H1 (cell line): Measurements from ENCODE around the gene BNC2. TPM values are rescaled to one million over a fixed set of nuclear protein-coding genes. Genes with fewer than 3 reads are reported as not detected.

Experiments
- CTCF ChIA-PET: fragments of 300-600 bp; sonication (Branson Sonifier 250); formaldehyde crosslinking; loops from one replicate; lab custom pipeline; 2021; ENCODE audit not compliant: partially characterized antibody; lab: Charles Lee
- POLR2A ChIA-PET: fragments of 300-600 bp; sonication (Branson Sonifier 250); formaldehyde crosslinking; loops from one replicate; lab custom pipeline; 2021; ENCODE audit warnings: inconsistent platforms; ENCODE audit not compliant: partially characterized antibody; lab: Charles Lee
- DNase-seq, 2 experiments: peaks; one replicate each; pipeline versions ENCODE4 v3.0.0 to v3.0.0-alpha.2; 2010 to 2022; ENCODE audit warnings: low spot score in 2 of 2, low read depth in 1 of 2, mixed read lengths in 1 of 2
- FAIRE-seq: peaks from 2 replicates; lab custom pipeline; 2011; peaks lifted over from hg19 to GRCh38; lab: Jason Lieb, UNC
- H2AFZ ChIP-seq: 2 replicates; pipeline ENCODE4 v1.8.1; 2012; ENCODE audit warnings: low read length, inconsistent platforms
- H2AK5ac ChIP-seq: 2 replicates; pipeline ENCODE4 v1.6.1; 2013; ENCODE audit warnings: low read depth, low read length
- H2BK120ac ChIP-seq: replicated peaks from 2 replicates; pipeline ENCODE3; 2013; ENCODE audit warnings: low read depth, low read length, inconsistent platforms
- H2BK12ac ChIP-seq: 2 replicates; pipeline ENCODE4 v1.6.1; 2013; ENCODE audit warnings: low read depth, low read length
- H2BK15ac ChIP-seq: 2 replicates; pipeline ENCODE4 v1.6.1; 2013; ENCODE audit warnings: low read length
- H2BK20ac ChIP-seq: 2 replicates; pipeline ENCODE4 v1.6.1; 2013; ENCODE audit warnings: low read length
- H2BK5ac ChIP-seq: 2 replicates; pipeline ENCODE4 v1.6.1; 2013; ENCODE audit warnings: low read depth, low read length
- H3K14ac ChIP-seq: 2 replicates; pipeline ENCODE4 v1.6.1; 2013; ENCODE audit warnings: inconsistent platforms; ENCODE audit not compliant: insufficient read length
- H3K18ac ChIP-seq: 2 replicates; pipeline ENCODE4 v1.6.1; 2013; ENCODE audit warnings: low read length; ENCODE audit errors: extremely low read depth
- H3K23ac ChIP-seq: 2 replicates; pipeline ENCODE4 v1.6.1; 2013; ENCODE audit warnings: inconsistent platforms; ENCODE audit not compliant: insufficient read length
- H3K23me2 ChIP-seq: 2 replicates; pipeline ENCODE4 v1.6.1; 2013; ENCODE audit warnings: low read depth, low read length
- H3K27ac ChIP-seq: 2 replicates; pipeline ENCODE4 v1.6.1; 2011; ENCODE audit warnings: low read depth, low read length, inconsistent platforms
- H3K27me3 ChIP-seq, 4 experiments: replicated peaks in 1 of 4; 1 replicate in 1 of 4; 2 replicates in 3 of 4; pipeline versions ENCODE4 v1.6.1 to v1.8.1; 2011 to 2013; ENCODE audit warnings: low read length in 3 of 4, mild to moderate bottlenecking in 3 of 4, inconsistent platforms in 2 of 4, mixed read lengths in 2 of 4, moderate library complexity in 1 of 4; ENCODE audit not compliant: control insufficient read depth in 3 of 4, insufficient read depth in 3 of 4; ENCODE audit errors: extremely low read depth in 1 of 4
- H3K36me3 ChIP-seq, 4 experiments: 2 replicates each; pipeline versions ENCODE4 v1.6.1 to v1.8.1; 2011 to 2013; ENCODE audit warnings: mild to moderate bottlenecking in 4 of 4, low read length in 3 of 4, moderate library complexity in 2 of 4, control low read depth in 1 of 4, inconsistent platforms in 1 of 4; ENCODE audit not compliant: insufficient read depth in 4 of 4, control insufficient read depth in 2 of 4
- H3K4ac ChIP-seq: replicated peaks from 2 replicates; pipeline ENCODE3; 2013; ENCODE audit warnings: low read length, low read depth, mixed read lengths, inconsistent platforms; ENCODE audit not compliant: insufficient read length
- H3K4me1 ChIP-seq, 4 experiments: replicated peaks in 1 of 4; 1 replicate in 1 of 4; 2 replicates in 3 of 4; pipeline versions ENCODE4 v1.6.1 to v1.8.1; 2011 to 2013; ENCODE audit warnings: low read length in 3 of 4, inconsistent platforms in 2 of 4, mixed read lengths in 1 of 4; ENCODE audit not compliant: insufficient read depth in 4 of 4, control insufficient read depth in 3 of 4
- H3K4me2 ChIP-seq, 2 experiments: 2 replicates each; pipeline versions ENCODE4 v1.6.1 to v1.8.1; 2011 to 2013; ENCODE audit warnings: low read depth in 2 of 2, low read length in 2 of 2, control low read depth in 1 of 2, inconsistent platforms in 1 of 2, mild to moderate bottlenecking in 1 of 2; ENCODE audit not compliant: insufficient read depth in 1 of 2
- H3K4me3 ChIP-seq, 4 experiments: fragments of 200-600, 300-600 bp in 1 of 4; sonication (generic), shearing (Covaris generic), sonication (Bioruptor Twin) in 1 of 4; 2 replicates each; pipeline versions ENCODE4 v1.5.1 to v1.8.1; 2011 to 2016; ENCODE audit warnings: low read length in 4 of 4, low read depth in 3 of 4, control low read depth in 2 of 4, inconsistent platforms in 2 of 4, mild to moderate bottlenecking in 2 of 4, mixed read lengths in 1 of 4, moderate library complexity in 1 of 4; ENCODE audit not compliant: insufficient read depth in 2 of 4; ENCODE audit errors: extremely low read depth in 1 of 4
- H3K56ac ChIP-seq: replicated peaks from 2 replicates; pipeline ENCODE3; 2013; ENCODE audit warnings: low read depth, mild to moderate bottlenecking, mixed read lengths, low read length, inconsistent platforms; ENCODE audit not compliant: insufficient read length
- H3K79me1 ChIP-seq: 2 replicates; pipeline ENCODE4 v1.6.1; 2013; ENCODE audit warnings: low read depth, low read length, control low read depth
- H3K79me2 ChIP-seq, 2 experiments: 2 replicates each; pipeline versions ENCODE4 v1.6.1 to v1.8.1; 2012 to 2013; ENCODE audit warnings: low read length in 2 of 2, mild to moderate bottlenecking in 2 of 2, inconsistent platforms in 1 of 2; ENCODE audit not compliant: insufficient read depth in 2 of 2, control insufficient read depth in 1 of 2
- H3K9ac ChIP-seq, 4 experiments: replicated peaks in 1 of 4; 1 replicate in 1 of 4; 2 replicates in 3 of 4; pipeline versions ENCODE4 v1.6.1 to v1.8.1; 2011 to 2013; ENCODE audit warnings: low read depth in 3 of 4, low read length in 3 of 4, control low read depth in 2 of 4, mild to moderate bottlenecking in 2 of 4, moderate library complexity in 2 of 4, inconsistent platforms in 1 of 4; ENCODE audit errors: extremely low read depth in 1 of 4
- H3K9me3 ChIP-seq, 2 experiments: 2 replicates each; pipeline versions ENCODE4 v1.6.1 to v1.8.1; 2012 to 2013; ENCODE audit warnings: mild to moderate bottlenecking in 2 of 2, moderate library complexity in 2 of 2, control low read depth in 1 of 2, inconsistent platforms in 1 of 2, low read depth in 1 of 2, low read length in 1 of 2, mixed read lengths in 1 of 2; ENCODE audit not compliant: insufficient read depth in 2 of 2
- H4K20me1 ChIP-seq, 2 experiments: replicated peaks in 1 of 2; 2 replicates each; pipeline versions ENCODE3 to v1.8.1; 2011 to 2013; ENCODE audit warnings: inconsistent platforms in 2 of 2, low read length in 2 of 2, mild to moderate bottlenecking in 1 of 2; ENCODE audit not compliant: insufficient read depth in 2 of 2, control insufficient read depth in 1 of 2
- H4K5ac ChIP-seq: 2 replicates; pipeline ENCODE4 v1.6.1; 2013; ENCODE audit warnings: low read length, low read depth, mixed read lengths, inconsistent platforms; ENCODE audit not compliant: insufficient read length
- H4K8ac ChIP-seq: 2 replicates; pipeline ENCODE4 v1.8.0; 2013; ENCODE audit warnings: mild to moderate bottlenecking, moderate library complexity, low read length, inconsistent platforms; ENCODE audit not compliant: insufficient read depth; ENCODE audit errors: extremely low read depth
- H4K91ac ChIP-seq: replicated peaks from 2 replicates; pipeline ENCODE3; 2013; ENCODE audit warnings: low read length, mixed read lengths, inconsistent platforms; ENCODE audit not compliant: insufficient read length
- BCL11A ChIP-seq, 2 experiments: IDR thresholded peaks; one replicate each; pipeline ENCODE4 v1.6.1; 2011; ENCODE audit warnings: low read depth in 2 of 2, low read length in 2 of 2, mild to moderate bottlenecking in 2 of 2
- CBX5 ChIP-seq: fragments of 300-800, 300-1000 bp; sonication (generic); IDR thresholded peaks from 2 replicates; pipeline ENCODE4 v1.7.1; 2016; ENCODE audit warnings: antibody characterized with exemption, low read length, low read depth
- EZH2 ChIP-seq: fragments of 200-600 bp; sonication (generic); IDR thresholded peaks from 2 replicates; pipeline ENCODE4 v1.7.1; 2012; ENCODE audit warnings: low read depth, mild to moderate bottlenecking, moderate library complexity, low read length, inconsistent platforms; ENCODE audit not compliant: severe bottlenecking
- KDM4A ChIP-seq: IDR thresholded peaks from one replicate; pipeline ENCODE4 v1.7.1; 2012; ENCODE audit warnings: low read depth, mild to moderate bottlenecking, moderate library complexity, low read length, inconsistent platforms; ENCODE audit not compliant: severe bottlenecking
- MAFK ChIP-seq: IDR thresholded peaks from 2 replicates; pipeline ENCODE4 v1.6.1; 2012; ENCODE audit warnings: low read depth, mild to moderate bottlenecking, improper control_type of control experiment, low read length
- POLR2AphosphoS5 ChIP-seq: IDR thresholded peaks from 2 replicates; pipeline ENCODE4 v1.6.1; 2011; ENCODE audit warnings: low read depth, low read length
- RXRA ChIP-seq: IDR thresholded peaks from 2 replicates; pipeline ENCODE4 v1.6.1; 2011; ENCODE audit warnings: low read depth, mild to moderate bottlenecking, low read length, moderate library complexity; ENCODE audit not compliant: insufficient read depth
- SP4 ChIP-seq: IDR thresholded peaks from 2 replicates; pipeline ENCODE4 v1.6.1; 2012; ENCODE audit warnings: low read length, inconsistent platforms
- TAF7 ChIP-seq: optimal IDR thresholded peaks from 2 replicates; pipeline ENCODE3; 2011; ENCODE audit warnings: low read depth, mild to moderate bottlenecking, inconsistent platforms, low read length, moderate library complexity, borderline replicate concordance
- TBP ChIP-seq: IDR thresholded peaks from 2 replicates; pipeline ENCODE4 v1.6.1; 2011; ENCODE audit warnings: low read depth, low read length, improper control_type of control experiment
- TEAD4 ChIP-seq: IDR thresholded peaks from 2 replicates; pipeline ENCODE4 v1.6.1; 2012; ENCODE audit warnings: low read depth, low read length, inconsistent platforms, mixed read lengths
- whole genome bisulfite sequencing, 2 experiments: shearing (Covaris generic) in 1 of 2; methylation state at CpG; one replicate each; pipeline versions ENCODE4 v1.1.6 to v1.1.7; 2013 to 2015; ENCODE audit warnings: low lambda C conversion rate in 2 of 2, mixed read lengths in 2 of 2, inconsistent platforms in 1 of 2, low coverage in 1 of 2, missing lambda C conversion rate in 1 of 2; ENCODE audit not compliant: insufficient replicate concordance in 2 of 2, insufficient coverage in 1 of 2, insufficient read length in 1 of 2; ENCODE audit errors: extremely low coverage in 1 of 2, missing lambda C conversion rate in 1 of 2; 5-methylcytosine and 5-hydroxymethylcytosine counted together
- polyA plus RNA-seq, 7 experiments: library from polyadenylated mRNA; depleted of rRNA in 3 of 7; stranded (reverse) in 5 of 7; unstranded in 2 of 7; fragments of >200 nt in 5 of 7; fragments of 200-250 nt in 2 of 7; gene quantifications; 1 replicate in 5 of 7; 2 replicates in 1 of 7; 4 replicates in 1 of 7; pipeline versions ENCODE4 v1.2.1 to v1.2.3, GENCODE V29; 2011 to 2013; ENCODE audit warnings: missing spikeins in 2 of 7, mixed read lengths in 2 of 7
- total RNA-seq: library from RNA; stranded (reverse); fragmentation: NEBNext Ultra II Directional; extraction: Animal tissue kit (Norgen Biotek cat#: 25700); gene quantifications from 2 replicates; pipeline ENCODE4 v1.2.1, GENCODE V29; 2021
- TF ChIP-seq, protein P1 (sequence below): IDR thresholded peaks from 2 replicates; pipeline ENCODE4 v1.6.1; 2012; ENCODE audit warnings: inconsistent platforms

The BNC2 gene
- total and polyA plus RNA-seq, 2 of the 8 experiments (the other 6 are each of a cell fraction or from before 2014, with no cell fraction given) = 16.0 to 26.8 TPM

DNA sequence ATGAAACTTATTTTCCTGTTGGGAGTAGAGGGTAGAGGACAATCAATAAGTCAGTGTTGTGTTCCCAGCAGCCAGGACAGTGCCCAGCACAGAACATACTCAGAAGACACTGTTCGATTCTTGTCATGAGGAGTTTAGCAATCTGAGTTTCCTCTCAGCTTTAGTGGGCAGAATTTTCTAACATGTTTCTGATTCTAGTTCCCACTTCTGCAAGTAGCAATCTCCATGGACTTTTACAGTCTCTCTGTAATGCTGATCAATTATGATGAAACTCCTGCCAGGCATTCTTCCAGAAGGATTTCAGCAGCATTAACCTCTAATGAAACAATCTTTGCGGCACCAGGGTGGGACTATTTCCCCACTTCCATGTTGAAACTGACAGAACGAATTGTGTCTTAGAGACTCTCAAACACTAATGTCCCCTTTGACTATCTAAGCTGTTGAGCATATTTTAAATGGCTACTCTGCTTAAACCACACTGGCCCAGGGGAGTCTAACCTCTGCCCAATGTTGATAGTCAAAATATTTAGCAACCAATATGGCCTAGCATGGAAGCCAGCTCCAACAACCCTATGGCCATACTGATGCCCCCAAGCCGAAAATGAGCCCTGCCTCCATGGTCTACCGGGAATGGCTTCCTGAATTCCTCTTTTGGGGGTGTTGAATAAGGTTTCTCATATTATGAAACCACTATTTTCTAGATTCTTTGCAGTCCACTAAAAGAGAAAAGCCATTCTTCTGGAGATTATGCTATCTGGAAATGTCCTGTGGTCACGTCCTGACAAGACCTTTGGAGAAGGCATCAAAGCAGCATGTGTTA lies 484.3 kb downstream of the BNC2 start:
- Histone ChIP-seq H2BK12ac (no peak overlapping the region), H3K14ac (no peak overlapping the region), H3K23ac (no peak overlapping the region), H3K23me2 (no peaks in the 10 kb centered on the region), H2BK5ac (no peak overlapping the region), H3K27ac (no peak overlapping the region), H3K56ac (no peak overlapping the region), H4K5ac (no peak overlapping the region), H3K79me1 (no peaks in the 10 kb centered on the region), H2AFZ (no peak overlapping the region), H3K4me2 (no peak overlapping the region), H3K18ac (no peak overlapping the region), H3K36me3 (no peaks in the 10 kb centered on the region), H2BK120ac (no peak overlapping the region), H3K4me1 (no peaks in the 10 kb centered on the region), H4K20me1 (no peaks in the 10 kb centered on the region), H2AK5ac (no peak overlapping the region), H3K4me3 (no peak overlapping the region), H3K79me2 (no peaks in the 10 kb centered on the region), H2BK15ac (no peak overlapping the region), H4K8ac (no peak overlapping the region), H3K9ac (no peak overlapping the region), H2BK20ac (no peak overlapping the region), H3K27me3 (no peaks in the 10 kb centered on the region), H3K9me3 (no peaks in the 10 kb centered on the region; a peak in 1 of 4 replicates), H3K4ac (no peak overlapping the region), H4K91ac (no peak overlapping the region)
- ChIA-PET CTCF (interaction anchor here (1.3 kb wide), 1 partner anchor 582 kb away, joined by 3 read pairs; no protein-coding TSS in a partner anchor), POLR2A (no interaction called here)
- 91% methylated on average over 6 of the region's 6 CpGs; no CpG with 5 or more reads in 1 of the 2 experiments for WGBS, 2 experiments
- no peak for FAIRE-seq
- no peak for DNase-seq
- TF ChIP-seq MAFK (no peak), TBP (no peak), TAF7 (no peak), EZH2 (no peak), SP4 (no peak), CBX5 (no peak), POLR2AphosphoS5 (no peak), BCL11A (IDR thresholded peaks at IDR 0.05; ENCODE audit: low read depth in 2 of 2, low read length in 2 of 2) (no peak), KDM4A (no peak), RXRA (no peak), TEAD4 (no peak)
- TF ChIP-seq, protein P1, sequence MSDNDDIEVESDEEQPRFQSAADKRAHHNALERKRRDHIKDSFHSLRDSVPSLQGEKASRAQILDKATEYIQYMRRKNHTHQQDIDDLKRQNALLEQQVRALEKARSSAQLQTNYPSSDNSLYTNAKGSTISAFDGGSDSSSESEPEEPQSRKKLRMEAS = no peak
